Peyer's patch (tissue), 4 donors: ENCODE data around the gene KCNQ1.

Experiments used
- CTCF ChIP-seq, 6 experiments: fragments of 450-650 bp in 4 of 6; fragments of 200-600 bp in 2 of 6; sonication (generic) in 1 of 6; IDR thresholded peaks; one replicate each; pipeline ENCODE4 v1.5.1; 2017 to 2019; ENCODE audit warnings: antibody characterized with exemption in 6 of 6, mild to moderate bottlenecking in 3 of 6, moderate library complexity in 1 of 6
- POLR2A ChIP-seq, 2 donors: fragments of 450-650 bp; IDR thresholded peaks; one replicate each; pipeline ENCODE4 v1.5.1; 2017; ENCODE audit warnings: antibody characterized with exemption in 2 of 2, mild to moderate bottlenecking in 2 of 2, moderate library complexity in 2 of 2

GRCh38 chr11:2433106-2433925 lies 11.5 kb upstream of the KCNQ1 start:
- TF ChIP-seq CTCF (IDR thresholded peaks at IDR 0.05) (no peak), POLR2A (IDR thresholded peaks at IDR 0.05) (no peak)
